ENCODE data around the gene PGM1.

DNA sequence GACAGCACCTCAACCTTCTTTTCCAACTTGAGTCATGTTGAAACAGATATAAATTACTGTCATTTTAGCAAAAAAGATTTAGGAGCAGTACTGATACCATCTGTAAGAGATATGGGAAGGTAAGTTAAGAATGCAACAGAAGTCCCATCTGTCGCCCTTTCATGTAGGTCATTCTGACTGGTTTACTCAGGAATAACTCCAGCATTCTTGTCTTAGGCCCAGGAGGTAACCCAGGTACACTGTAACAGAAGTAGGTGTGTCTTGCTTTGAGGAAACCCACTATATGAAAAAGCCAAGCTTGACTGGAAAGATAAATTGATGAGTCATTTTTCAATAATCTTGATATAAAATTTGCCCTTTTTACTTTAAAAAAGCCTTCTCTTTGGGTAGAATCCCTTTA lies 35.4 kb downstream of the PGM1 start:
- TF ChIP-seq, protein P1, sequence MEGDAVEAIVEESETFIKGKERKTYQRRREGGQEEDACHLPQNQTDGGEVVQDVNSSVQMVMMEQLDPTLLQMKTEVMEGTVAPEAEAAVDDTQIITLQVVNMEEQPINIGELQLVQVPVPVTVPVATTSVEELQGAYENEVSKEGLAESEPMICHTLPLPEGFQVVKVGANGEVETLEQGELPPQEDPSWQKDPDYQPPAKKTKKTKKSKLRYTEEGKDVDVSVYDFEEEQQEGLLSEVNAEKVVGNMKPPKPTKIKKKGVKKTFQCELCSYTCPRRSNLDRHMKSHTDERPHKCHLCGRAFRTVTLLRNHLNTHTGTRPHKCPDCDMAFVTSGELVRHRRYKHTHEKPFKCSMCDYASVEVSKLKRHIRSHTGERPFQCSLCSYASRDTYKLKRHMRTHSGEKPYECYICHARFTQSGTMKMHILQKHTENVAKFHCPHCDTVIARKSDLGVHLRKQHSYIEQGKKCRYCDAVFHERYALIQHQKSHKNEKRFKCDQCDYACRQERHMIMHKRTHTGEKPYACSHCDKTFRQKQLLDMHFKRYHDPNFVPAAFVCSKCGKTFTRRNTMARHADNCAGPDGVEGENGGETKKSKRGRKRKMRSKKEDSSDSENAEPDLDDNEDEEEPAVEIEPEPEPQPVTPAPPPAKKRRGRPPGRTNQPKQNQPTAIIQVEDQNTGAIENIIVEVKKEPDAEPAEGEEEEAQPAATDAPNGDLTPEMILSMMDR (conservative IDR thresholded peaks at IDR 0.05) = no peak
- TF ChIP-seq EZH2 (IDR thresholded peaks at IDR 0.05; ENCODE audit: low read depth) = no peak
